ENCODE measurements around the gene LRRC59.
"Not testable (repeated sequence)": the region's sequence is repeated elsewhere in the genome, so short reads cannot be mapped to it uniquely, and the experiment has no call there.

- TF ChIP-seq, protein P1, sequence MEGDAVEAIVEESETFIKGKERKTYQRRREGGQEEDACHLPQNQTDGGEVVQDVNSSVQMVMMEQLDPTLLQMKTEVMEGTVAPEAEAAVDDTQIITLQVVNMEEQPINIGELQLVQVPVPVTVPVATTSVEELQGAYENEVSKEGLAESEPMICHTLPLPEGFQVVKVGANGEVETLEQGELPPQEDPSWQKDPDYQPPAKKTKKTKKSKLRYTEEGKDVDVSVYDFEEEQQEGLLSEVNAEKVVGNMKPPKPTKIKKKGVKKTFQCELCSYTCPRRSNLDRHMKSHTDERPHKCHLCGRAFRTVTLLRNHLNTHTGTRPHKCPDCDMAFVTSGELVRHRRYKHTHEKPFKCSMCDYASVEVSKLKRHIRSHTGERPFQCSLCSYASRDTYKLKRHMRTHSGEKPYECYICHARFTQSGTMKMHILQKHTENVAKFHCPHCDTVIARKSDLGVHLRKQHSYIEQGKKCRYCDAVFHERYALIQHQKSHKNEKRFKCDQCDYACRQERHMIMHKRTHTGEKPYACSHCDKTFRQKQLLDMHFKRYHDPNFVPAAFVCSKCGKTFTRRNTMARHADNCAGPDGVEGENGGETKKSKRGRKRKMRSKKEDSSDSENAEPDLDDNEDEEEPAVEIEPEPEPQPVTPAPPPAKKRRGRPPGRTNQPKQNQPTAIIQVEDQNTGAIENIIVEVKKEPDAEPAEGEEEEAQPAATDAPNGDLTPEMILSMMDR (IDR thresholded peaks at IDR 0.05), result not testable (repeated sequence)
- TF ChIP-seq POLR2A (IDR thresholded peaks at IDR 0.05); POLR2AphosphoS5 (IDR thresholded peaks at IDR 0.05); EP300 (IDR thresholded peaks at IDR 0.05; ENCODE audit: low read depth): not testable (repeated sequence)
These were observed 8.0 kb upstream of the LRRC59 start for GRCh38 chr17:50405351-50405750.

Measured in transverse colon (tissue), 4 donors.